NCI-H2081 treated with DMSO at 0.1 percent for 48 hours (cell line): ENCODE results near the gene MAML1.

Experiments
- DNase-seq: peaks from one replicate; lab custom pipeline; 2025; lab: John Stamatoyannopoulos, UW

Gene MAML1

DNA sequence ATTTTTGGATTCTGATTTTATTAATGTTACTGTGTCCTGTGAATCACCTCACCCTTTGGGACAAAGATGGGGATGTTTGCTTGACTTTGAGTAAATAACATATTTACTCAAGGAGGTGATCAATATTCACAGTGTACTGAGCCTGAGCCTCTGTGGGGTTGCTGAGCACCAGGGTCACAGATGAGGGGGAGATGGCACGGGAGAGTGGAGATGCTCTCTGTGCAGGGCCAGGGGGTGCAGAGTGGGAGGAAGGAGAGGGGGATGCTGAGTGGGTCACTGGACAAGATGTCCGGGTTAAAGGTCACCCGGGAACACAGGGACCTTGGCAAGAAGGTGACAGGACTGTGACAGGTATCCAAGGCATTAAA is 92.1 kb downstream of the MAML1 start:
- DNase-seq = no peak

DNA sequence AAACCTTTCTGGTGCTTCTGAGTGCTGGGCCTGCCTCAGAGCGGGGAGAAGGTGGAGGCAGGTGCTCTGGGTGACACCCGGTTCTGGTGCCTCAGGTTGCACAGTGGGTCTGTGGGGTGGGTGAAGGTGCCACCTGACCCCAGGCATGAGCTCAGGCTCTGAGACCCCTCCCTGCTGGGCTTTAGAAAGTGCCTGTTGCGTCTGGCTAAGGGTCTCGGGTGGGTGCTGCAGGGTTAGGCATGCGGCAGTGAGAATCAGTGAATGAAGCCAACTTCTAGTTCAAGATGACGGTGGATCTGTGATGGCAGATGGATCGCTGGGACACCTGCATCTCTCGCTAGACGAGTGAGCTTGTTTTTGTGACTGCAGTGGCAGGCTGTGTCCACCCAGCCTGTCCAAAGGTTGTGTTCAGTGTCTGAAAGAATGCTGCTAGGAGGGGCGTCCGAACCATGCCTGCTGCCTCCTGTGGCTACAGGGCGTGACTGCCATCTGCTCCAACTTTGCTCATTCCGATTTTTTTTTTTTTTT is 93.1 kb downstream of the MAML1 start:
- DNase-seq = no peak
